PC-9 (cell line): Measurements from ENCODE around the gene PAK2.

Experiments used
- CTCF ChIP-seq: fragments of 200-600 bp; sonication (generic); conservative IDR thresholded peaks from 2 replicates; pipeline ENCODE4 v1.6.1; 2017; ENCODE audit warnings: mixed run types, antibody characterized with exemption, mild to moderate bottlenecking, moderate library complexity
- EZH2 ChIP-seq: fragments of 200-600 bp; sonication (generic); IDR thresholded peaks from 2 replicates; pipeline ENCODE4 v1.8.0; 2017; ENCODE audit warnings: antibody characterized with exemption, low read depth

GRCh38 chr3:196712514-196713413, 26.9 kb upstream of the PAK2 start:
- TF ChIP-seq EZH2 (no peak), CTCF (no peak)
